GM12865 (cell line): Measurements from ENCODE around the gene STRADA.

Source experiments
- DNase-seq: peaks from one replicate; pipeline ENCODE4 v3.0.0; 2010; ENCODE audit warnings: low read depth
- H3K4me3 ChIP-seq: 2 replicates; pipeline ENCODE4 v1.5.1; 2011; ENCODE audit warnings: mild to moderate bottlenecking, low read depth, low read length, control low read depth
- CTCF ChIP-seq: IDR thresholded peaks from 2 replicates; pipeline ENCODE4 v1.5.1; 2011; ENCODE audit warnings: low read length, control low read depth, low read depth, inconsistent platforms; ENCODE audit not compliant: insufficient read depth; ENCODE audit errors: missing control alignments

STRADA gene

GRCh38 chr17:63703029-63703428 lies 38.6 kb downstream of the STRADA start:
- H3K4me3 ChIP-seq = peak overlapping the region; percentile 92
- no peak for TF ChIP-seq CTCF
- DNase-seq = no peak

- peak overlapping the region; percentile 92 for H3K4me3 ChIP-seq
- DNase-seq = no peak
- TF ChIP-seq CTCF = no peak
These were observed 38.9 kb downstream of the STRADA start for GRCh38 chr17:63702721-63703015.

GRCh38 chr17:63701868-63702720 lies 39.5 kb downstream of the STRADA start:
- TF ChIP-seq CTCF = no peak
- H3K4me3 ChIP-seq = peak overlapping the region; percentile 92
- peak; percentile 89 for DNase-seq

GRCh38 chr17:63701456-63701820 lies 40.2 kb downstream of the STRADA start:
- TF ChIP-seq CTCF = no peak
- H3K4me3 ChIP-seq = peak overlapping the region; percentile 92
- peak; percentile 44 for DNase-seq

GRCh38 chr17:63700528-63701455 lies 40.8 kb downstream of the STRADA start:
- peak overlapping the region; percentile 92 for H3K4me3 ChIP-seq
- DNase-seq = peak; percentile 83
- peak; percentile 32 for TF ChIP-seq CTCF

GRCh38 chr17:63699638-63700527 lies 41.7 kb downstream of the STRADA start, which contains the start of gene LIMD2:
Gene LIMD2 (minus strand): TSS chr17:63700125. CDS start chr17:63699298, 827 bp downstream.
- no peak for TF ChIP-seq CTCF
- DNase-seq = peak; percentile 88
- H3K4me3 ChIP-seq = peak within 1 kb of the TSS; percentile 92
